GM23248 (cell line): Measurements from ENCODE around the gene GFOD1. TPM values are rescaled to one million over a fixed set of nuclear protein-coding genes. Genes with fewer than 3 reads are reported as not detected.

Experiments used
- DNase-seq: peaks from one replicate; pipeline ENCODE4 v3.0.0-alpha.2; 2015
- H2AFZ ChIP-seq: fragments of 200-600 bp; sonication (generic); 2 replicates; pipeline ENCODE4 v1.6.1; 2016; ENCODE audit warnings: antibody characterized with exemption
- H3F3A ChIP-seq: fragments of 200-600 bp; sonication (generic); 2 replicates; pipeline ENCODE4 v1.6.1; 2016; ENCODE audit warnings: mild to moderate bottlenecking, antibody characterized with exemption, mixed run types; ENCODE audit not compliant: insufficient read depth
- H3K27ac ChIP-seq: fragments of 200-600 bp; sonication (generic); 2 replicates; pipeline ENCODE4 v1.5.1; 2016; ENCODE audit warnings: mild to moderate bottlenecking
- H3K27me3 ChIP-seq: fragments of 200-600 bp; sonication (generic); replicated peaks from 2 replicates; pipeline ENCODE4 v1.6.1; 2016; ENCODE audit warnings: mild to moderate bottlenecking; ENCODE audit not compliant: insufficient read depth
- H3K36me3 ChIP-seq: fragments of 200-600 bp; sonication (generic); 2 replicates; pipeline ENCODE4 v1.6.1; 2016; ENCODE audit warnings: low read depth, mild to moderate bottlenecking
- H3K4me1 ChIP-seq: fragments of 200-600 bp; sonication (generic); 2 replicates; pipeline ENCODE4 v1.6.1; 2016; ENCODE audit warnings: mild to moderate bottlenecking; ENCODE audit not compliant: insufficient read depth
- H3K4me2 ChIP-seq: fragments of 200-600 bp; sonication (generic); one replicate; pipeline ENCODE4 v1.6.1; 2016; ENCODE audit warnings: mild to moderate bottlenecking; ENCODE audit not compliant: unreplicated experiment
- H3K4me3 ChIP-seq: fragments of 200-600 bp; sonication (generic); 2 replicates; pipeline ENCODE4 v1.5.1; 2016; ENCODE audit warnings: mild to moderate bottlenecking
- H3K79me2 ChIP-seq: fragments of 200-600 bp; sonication (generic); 2 replicates; pipeline ENCODE4 v1.6.1; 2016; ENCODE audit warnings: mild to moderate bottlenecking; ENCODE audit not compliant: insufficient read depth
- H3K9ac ChIP-seq: fragments of 200-600 bp; sonication (generic); 2 replicates; pipeline ENCODE4 v1.6.1; 2016; ENCODE audit warnings: mild to moderate bottlenecking
- H3K9me2 ChIP-seq: fragments of 200-600 bp; sonication (generic); 2 replicates; pipeline ENCODE4 v1.6.1; 2016; ENCODE audit warnings: mixed run types, mild to moderate bottlenecking, moderate library complexity; ENCODE audit not compliant: insufficient read depth
- H3K9me3 ChIP-seq: fragments of 200-600 bp; sonication (generic); one replicate; pipeline ENCODE4 v1.6.1; 2017; ENCODE audit warnings: low read depth
- H4K20me1 ChIP-seq: fragments of 200-600 bp; sonication (generic); 2 replicates; pipeline ENCODE4 v1.6.0; 2016; ENCODE audit not compliant: insufficient read depth
- EZH2 ChIP-seq: fragments of 200-600 bp; sonication (generic); IDR thresholded peaks from 2 replicates; pipeline ENCODE4 v1.6.1; 2018; ENCODE audit warnings: antibody characterized with exemption, mild to moderate bottlenecking; ENCODE audit not compliant: insufficient read depth, poor library complexity, severe bottlenecking
- EZH2phosphoT487 ChIP-seq: fragments of 200-600 bp; sonication (generic); IDR thresholded peaks from 2 replicates; pipeline ENCODE4 v1.6.1; 2018; ENCODE audit warnings: antibody characterized with exemption, moderate library complexity, mild to moderate bottlenecking, low read depth; ENCODE audit not compliant: insufficient read depth
- WGBS, 2 experiments: methylation state at CpG; one replicate each; pipeline ENCODE4 v1.1.6; 2015 to 2017; ENCODE audit warnings: low lambda C conversion rate in 2 of 2, low coverage in 1 of 2; ENCODE audit errors: missing lambda C conversion rate in 2 of 2; 5-methylcytosine and 5-hydroxymethylcytosine counted together
- in situ Hi-C: fragments of 300-500 bp; cut with MboI; formaldehyde crosslinking; loops from 2 replicates; pipeline ENCODE4 v1.15.0; 2020
- polyA plus RNA-seq: library from polyadenylated mRNA; unstranded; fragments of >200 nt; fragmentation: Nextera tagmentation; extraction: Ambion mirVana; gene quantifications from 2 replicates; pipeline ENCODE4 v1.2.1, GENCODE V29; 2016
- total RNA-seq: library from RNA; depleted of rRNA; stranded (reverse); fragments of >200 nt; shearing (Covaris generic); gene quantifications from 2 replicates; pipeline ENCODE4 v1.2.3, GENCODE V29; 2014

The GFOD1 gene
- total and polyA plus RNA-seq, 2 experiments from 2014 or later, result 0.84 to 0.97 TPM

- Histone ChIP-seq H3F3A (no peaks in the 10 kb centered on the region; the same call in 1 of the 2 replicates), H3K9ac (no peak overlapping the region), H2AFZ (no peak overlapping the region), H3K4me2 (peak overlapping the region; percentile 24), H3K27me3 (no peaks in the 10 kb centered on the region), H3K9me3 (no peaks in the 10 kb centered on the region), H3K36me3 (no peaks in the 10 kb centered on the region), H3K4me3 (no peak overlapping the region), H3K4me1 (peaks cover 11% of the 10 kb centered on the region), H3K27ac (no peak overlapping the region), H3K79me2 (no peaks in the 10 kb centered on the region), H3K9me2 (no peaks in the 10 kb centered on the region), H4K20me1 (no peaks in the 10 kb centered on the region)
- WGBS, 2 experiments, result 37 to 38% methylated on average over 11 of the region's 11 CpGs
- peak; percentile 75 for DNase-seq
- in situ Hi-C loops, result no loop called here
- TF ChIP-seq EZH2phosphoT487, result no peak
- TF ChIP-seq EZH2, result no peak
Measured at GRCh38 chr6:13454286-13455221, 32.8 kb downstream of the GFOD1 start.

GRCh38 chr6:13453771-13454251 is 33.6 kb downstream of the GFOD1 start:
- Histone ChIP-seq H3K4me1 (peaks cover 11% of the 10 kb centered on the region), H3K9me2 (no peaks in the 10 kb centered on the region), H2AFZ (no peak overlapping the region), H3K27me3 (no peaks in the 10 kb centered on the region), H3K9ac (no peak overlapping the region), H3F3A (no peaks in the 10 kb centered on the region; the same call in 1 of the 2 replicates), H3K79me2 (no peaks in the 10 kb centered on the region), H3K27ac (no peak overlapping the region), H3K9me3 (no peaks in the 10 kb centered on the region), H3K36me3 (no peaks in the 10 kb centered on the region), H3K4me2 (peak overlapping the region; percentile 24), H3K4me3 (no peak overlapping the region), H4K20me1 (no peaks in the 10 kb centered on the region)
- in situ Hi-C loops, result no loop called here
- DNase-seq, result peak; percentile 57
- WGBS, 2 experiments, result 68 to 78% methylated on average over 2 of the region's 2 CpGs
- TF ChIP-seq EZH2 (no peak), EZH2phosphoT487 (no peak)

- Histone ChIP-seq H3K27me3 (no peaks in the 10 kb centered on the region), H3K36me3 (no peaks in the 10 kb centered on the region), H3F3A (no peaks in the 10 kb centered on the region; the same call in 1 of the 2 replicates), H4K20me1 (no peaks in the 10 kb centered on the region), H3K27ac (no peak overlapping the region), H3K4me2 (no peak overlapping the region), H3K9ac (no peak overlapping the region), H3K9me2 (no peaks in the 10 kb centered on the region), H2AFZ (no peak overlapping the region), H3K9me3 (no peaks in the 10 kb centered on the region), H3K4me1 (peaks cover 11% of the 10 kb centered on the region), H3K79me2 (no peaks in the 10 kb centered on the region), H3K4me3 (no peak overlapping the region)
- in situ Hi-C loops, result no loop called here
- WGBS, 2 experiments, result 95 to 100% methylated on average over 4 of the region's 4 CpGs
- DNase-seq, result no peak
- TF ChIP-seq EZH2phosphoT487 (no peak), EZH2 (no peak)
Measured at GRCh38 chr6:13453153-13453552, 34.2 kb downstream of the GFOD1 start.

GRCh38 chr6:13452346-13453117 is 34.9 kb downstream of the GFOD1 start:
- no peak overlapping the region for H3K9ac ChIP-seq
- H3K27ac ChIP-seq, result no peak overlapping the region
- H3K36me3 ChIP-seq, result no peaks in the 10 kb centered on the region
- H4K20me1 ChIP-seq, result no peaks in the 10 kb centered on the region
- in situ Hi-C loops, result no loop called here
- H3K4me1 ChIP-seq, result peaks cover 11% of the 10 kb centered on the region
- H3K4me3 ChIP-seq, result no peak overlapping the region
- WGBS, 2 experiments, result 94 to 96% methylated on average over 11 of the region's 11 CpGs
- H3K79me2 ChIP-seq, result no peaks in the 10 kb centered on the region
- no peaks in the 10 kb centered on the region; the same call in 1 of the 2 replicates for H3F3A ChIP-seq
- H2AFZ ChIP-seq, result no peak overlapping the region
- H3K9me3 ChIP-seq, result no peaks in the 10 kb centered on the region
- H3K27me3 ChIP-seq, result no peaks in the 10 kb centered on the region
- H3K9me2 ChIP-seq, result no peaks in the 10 kb centered on the region
- TF ChIP-seq EZH2phosphoT487, result no peak
- TF ChIP-seq EZH2, result no peak
- H3K4me2 ChIP-seq, result no peak overlapping the region
- no peak for DNase-seq
